ENCODE measurements around the gene MARCHF11.

Gene MARCHF11

DNA sequence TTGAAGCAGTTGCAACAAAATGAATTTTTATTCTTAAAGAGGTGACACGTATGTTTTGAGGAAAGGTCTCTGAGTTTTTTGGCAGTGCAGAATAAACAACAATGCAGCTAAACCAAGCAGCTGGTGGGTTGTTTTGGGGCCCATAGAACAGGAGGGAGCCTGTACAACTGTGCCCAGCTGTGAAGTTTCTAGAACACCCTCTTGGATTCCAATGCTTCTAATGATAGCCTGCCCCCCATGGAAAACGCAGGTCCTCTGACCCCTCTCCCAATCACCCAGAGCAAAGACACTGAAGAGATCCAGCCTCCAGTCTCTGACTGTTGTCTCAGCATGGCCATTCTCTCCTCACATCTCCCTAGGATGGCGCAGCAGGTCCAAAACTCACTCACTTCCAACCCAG, 150.9 kb downstream of the MARCHF11 start:
- Histone ChIP-seq H3K23ac (ENCODE audit: low read length in 2 of 2) (no peak overlapping the region), H2BK5ac (ENCODE audit: low read depth, low read length, poor library complexity, severe bottlenecking) (no peak overlapping the region), H3K4ac (ENCODE audit: low read depth in 1 of 2, low read length in 2 of 2) (no peak overlapping the region), H3K18ac (ENCODE audit: low read depth in 1 of 2, low read length in 2 of 2) (no peak overlapping the region), H3K79me1 (replicated peaks; ENCODE audit: low read length, poor library complexity, severe bottlenecking) (no peaks in the 10 kb centered on the region), H3K4me2 (ENCODE audit: low read length, poor library complexity, severe bottlenecking) (no peak overlapping the region), H3K4me1 (ENCODE audit: control insufficient read depth, insufficient read depth, low read depth, low read length) (no peaks in the 10 kb centered on the region), H3K36me3 (ENCODE audit: control insufficient read depth in 1 of 2, insufficient read depth in 2 of 2, low read depth in 1 of 2, low read length in 2 of 2) (no peaks in the 10 kb centered on the region), H3K4me3 (ENCODE audit: insufficient read depth in 1 of 2, low read depth in 1 of 2, low read length in 2 of 2) (no peak overlapping the region), H2BK12ac (ENCODE audit: low read length in 2 of 2) (no peak overlapping the region), H2BK15ac (ENCODE audit: low read depth, poor library complexity, severe bottlenecking) (no peak overlapping the region), H3K9ac (ENCODE audit: low read length) (no peak overlapping the region), H3K9me3 (ENCODE audit: control insufficient read depth, low read length) (no peaks in the 10 kb centered on the region), H3K14ac (ENCODE audit: low read length in 2 of 2) (no peak overlapping the region), H2AFZ (ENCODE audit: low read depth, low read length) (no peak overlapping the region), H2BK120ac (ENCODE audit: low read depth, low read length) (no peak overlapping the region), H2AK5ac (ENCODE audit: low read length, severe bottlenecking) (no peak overlapping the region), H4K91ac (ENCODE audit: low read length) (no peak overlapping the region), H3K27ac (ENCODE audit: low read length, poor library complexity, severe bottlenecking) (no peak overlapping the region), H3K27me3 (ENCODE audit: control insufficient read depth in 1 of 2, insufficient read depth in 1 of 2, low read length in 2 of 2) (no peaks in the 10 kb centered on the region), H4K8ac (ENCODE audit: low read length) (no peak overlapping the region)
- no peak for DNase-seq
- 76% methylated on average over 3 of the region's 3 CpGs for WGBS

DNA sequence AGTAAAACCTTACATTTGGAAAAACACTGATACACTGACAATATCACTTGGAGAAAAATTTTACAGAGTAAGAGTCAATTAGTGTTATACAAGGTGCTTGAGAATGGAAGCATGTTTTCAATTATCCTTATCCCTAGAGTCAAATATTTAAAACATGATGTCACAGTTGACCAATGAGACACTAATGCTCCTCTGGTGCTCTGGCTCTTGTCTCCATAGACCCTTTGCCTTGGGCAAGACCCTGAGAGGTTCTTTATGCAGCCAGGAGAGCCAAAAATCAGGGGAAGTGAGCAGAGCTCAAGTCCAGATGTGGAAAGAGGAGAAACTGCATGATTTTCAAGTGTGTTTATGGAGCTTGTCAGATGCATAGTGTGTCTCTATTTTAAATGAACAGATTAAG, 153.9 kb downstream of the MARCHF11 start:
- H3K4me1 ChIP-seq (ENCODE audit: control insufficient read depth, insufficient read depth, low read depth, low read length): no peaks in the 10 kb centered on the region
- no peak overlapping the region for H4K8ac ChIP-seq (ENCODE audit: low read length)
- no peak overlapping the region for H3K4ac ChIP-seq (ENCODE audit: low read depth in 1 of 2, low read length in 2 of 2)
- H3K4me2 ChIP-seq (ENCODE audit: low read length, poor library complexity, severe bottlenecking): no peak overlapping the region
- DNase-seq: no peak
- no peak overlapping the region for H2AFZ ChIP-seq (ENCODE audit: low read depth, low read length)
- H3K27me3 ChIP-seq (ENCODE audit: control insufficient read depth in 1 of 2, insufficient read depth in 1 of 2, low read length in 2 of 2): no peaks in the 10 kb centered on the region
- H2BK12ac ChIP-seq (ENCODE audit: low read length in 2 of 2): no peak overlapping the region
- no peaks in the 10 kb centered on the region for H3K36me3 ChIP-seq (ENCODE audit: control insufficient read depth in 1 of 2, insufficient read depth in 2 of 2, low read depth in 1 of 2, low read length in 2 of 2)
- no peak overlapping the region for H2AK5ac ChIP-seq (ENCODE audit: low read length, severe bottlenecking)
- H3K79me1 ChIP-seq (replicated peaks; ENCODE audit: low read length, poor library complexity, severe bottlenecking): no peaks in the 10 kb centered on the region
- H3K4me3 ChIP-seq (ENCODE audit: insufficient read depth in 1 of 2, low read depth in 1 of 2, low read length in 2 of 2): no peak overlapping the region
- H2BK5ac ChIP-seq (ENCODE audit: low read depth, low read length, poor library complexity, severe bottlenecking): no peak overlapping the region
- H3K23ac ChIP-seq (ENCODE audit: low read length in 2 of 2): no peak overlapping the region
- H4K91ac ChIP-seq (ENCODE audit: low read length): no peak overlapping the region
- H3K27ac ChIP-seq (ENCODE audit: low read length, poor library complexity, severe bottlenecking): no peak overlapping the region
- no peak overlapping the region for H2BK120ac ChIP-seq (ENCODE audit: low read depth, low read length)
- no peak overlapping the region for H3K9ac ChIP-seq (ENCODE audit: low read length)
- no peaks in the 10 kb centered on the region for H3K9me3 ChIP-seq (ENCODE audit: control insufficient read depth, low read length)
- H2BK15ac ChIP-seq (ENCODE audit: low read depth, poor library complexity, severe bottlenecking): no peak overlapping the region
- no peak overlapping the region for H3K18ac ChIP-seq (ENCODE audit: low read depth in 1 of 2, low read length in 2 of 2)
- H3K14ac ChIP-seq (ENCODE audit: low read length in 2 of 2): no peak overlapping the region

DNA sequence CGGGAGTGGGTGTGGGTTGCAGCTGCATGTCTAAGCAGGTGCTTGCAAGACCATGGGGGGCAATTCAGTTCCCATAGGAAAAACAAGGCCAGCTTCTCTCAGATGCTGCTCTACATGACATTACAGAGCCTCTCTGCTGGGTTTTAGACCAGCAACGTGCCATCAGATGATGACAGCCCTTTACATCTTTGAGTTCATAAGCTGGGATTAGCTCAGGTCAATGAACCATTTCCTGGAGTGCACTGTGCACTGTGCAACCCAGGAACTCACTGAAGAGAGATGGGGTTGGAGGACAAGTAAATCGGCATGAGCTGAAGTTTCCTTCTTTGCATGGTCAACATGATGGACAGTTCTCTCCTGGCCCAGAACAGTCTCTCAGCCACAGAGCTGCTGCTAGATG, 160.6 kb downstream of the MARCHF11 start:
- Histone ChIP-seq H3K27ac (ENCODE audit: low read length, poor library complexity, severe bottlenecking) (no peak overlapping the region), H3K4ac (ENCODE audit: low read depth in 1 of 2, low read length in 2 of 2) (no peak overlapping the region), H4K91ac (ENCODE audit: low read length) (no peak overlapping the region), H2BK5ac (ENCODE audit: low read depth, low read length, poor library complexity, severe bottlenecking) (no peak overlapping the region), H3K4me1 (ENCODE audit: control insufficient read depth, insufficient read depth, low read depth, low read length) (no peaks in the 10 kb centered on the region), H3K27me3 (ENCODE audit: control insufficient read depth in 1 of 2, insufficient read depth in 1 of 2, low read length in 2 of 2) (no peaks in the 10 kb centered on the region), H2BK120ac (ENCODE audit: low read depth, low read length) (no peak overlapping the region), H2BK15ac (ENCODE audit: low read depth, poor library complexity, severe bottlenecking) (no peak overlapping the region), H2BK12ac (ENCODE audit: low read length in 2 of 2) (no peak overlapping the region), H4K8ac (ENCODE audit: low read length) (no peak overlapping the region), H3K4me3 (ENCODE audit: insufficient read depth in 1 of 2, low read depth in 1 of 2, low read length in 2 of 2) (no peak overlapping the region), H3K18ac (ENCODE audit: low read depth in 1 of 2, low read length in 2 of 2) (no peak overlapping the region), H3K23ac (ENCODE audit: low read length in 2 of 2) (no peak overlapping the region), H2AK5ac (ENCODE audit: low read length, severe bottlenecking) (no peak overlapping the region), H3K9me3 (ENCODE audit: control insufficient read depth, low read length) (peaks cover 5% of the 10 kb centered on the region), H3K36me3 (ENCODE audit: control insufficient read depth in 1 of 2, insufficient read depth in 2 of 2, low read depth in 1 of 2, low read length in 2 of 2) (no peaks in the 10 kb centered on the region), H2AFZ (ENCODE audit: low read depth, low read length) (no peak overlapping the region), H3K9ac (ENCODE audit: low read length) (no peak overlapping the region), H3K79me1 (replicated peaks; ENCODE audit: low read length, poor library complexity, severe bottlenecking) (no peaks in the 10 kb centered on the region), H3K4me2 (ENCODE audit: low read length, poor library complexity, severe bottlenecking) (no peak overlapping the region), H3K14ac (ENCODE audit: low read length in 2 of 2) (no peak overlapping the region)
- WGBS: 58% methylated on average over 3 of the region's 3 CpGs
- no peak for DNase-seq

DNA sequence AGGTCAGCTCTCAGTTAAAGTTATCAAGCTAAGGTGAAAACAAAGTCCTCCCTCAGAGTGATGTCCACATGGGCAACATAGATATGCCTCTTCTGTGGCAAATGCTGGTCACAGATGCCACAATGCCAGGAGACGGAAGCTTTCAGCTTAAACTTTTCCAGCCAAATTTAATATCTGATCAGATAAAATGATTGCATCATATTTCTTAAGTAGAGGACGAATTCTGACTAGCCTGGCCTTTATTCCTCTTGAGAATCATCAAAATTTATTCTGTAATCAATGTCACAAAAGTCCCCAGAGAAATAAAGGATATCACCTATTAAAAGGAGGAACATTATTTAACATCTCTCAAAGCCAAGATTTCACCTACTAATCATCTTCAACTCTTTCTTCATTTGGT, 161.9 kb downstream of the MARCHF11 start:
- Histone ChIP-seq H4K8ac (ENCODE audit: low read length) (no peak overlapping the region), H3K4ac (ENCODE audit: low read depth in 1 of 2, low read length in 2 of 2) (no peak overlapping the region), H2BK120ac (ENCODE audit: low read depth, low read length) (no peak overlapping the region), H3K9me3 (ENCODE audit: control insufficient read depth, low read length) (peaks cover 5% of the 10 kb centered on the region), H3K36me3 (ENCODE audit: control insufficient read depth in 1 of 2, insufficient read depth in 2 of 2, low read depth in 1 of 2, low read length in 2 of 2) (no peaks in the 10 kb centered on the region), H3K79me1 (replicated peaks; ENCODE audit: low read length, poor library complexity, severe bottlenecking) (no peaks in the 10 kb centered on the region), H3K23ac (ENCODE audit: low read length in 2 of 2) (no peak overlapping the region), H3K14ac (ENCODE audit: low read length in 2 of 2) (no peak overlapping the region), H3K27me3 (ENCODE audit: control insufficient read depth in 1 of 2, insufficient read depth in 1 of 2, low read length in 2 of 2) (no peaks in the 10 kb centered on the region), H2AK5ac (ENCODE audit: low read length, severe bottlenecking) (no peak overlapping the region), H3K4me1 (ENCODE audit: control insufficient read depth, insufficient read depth, low read depth, low read length) (no peaks in the 10 kb centered on the region), H2BK15ac (ENCODE audit: low read depth, poor library complexity, severe bottlenecking) (no peak overlapping the region), H2AFZ (ENCODE audit: low read depth, low read length) (no peak overlapping the region), H3K4me3 (ENCODE audit: insufficient read depth in 1 of 2, low read depth in 1 of 2, low read length in 2 of 2) (no peak overlapping the region), H2BK5ac (ENCODE audit: low read depth, low read length, poor library complexity, severe bottlenecking) (no peak overlapping the region), H3K9ac (ENCODE audit: low read length) (no peak overlapping the region), H2BK12ac (ENCODE audit: low read length in 2 of 2) (no peak overlapping the region), H3K27ac (ENCODE audit: low read length, poor library complexity, severe bottlenecking) (no peak overlapping the region), H3K4me2 (ENCODE audit: low read length, poor library complexity, severe bottlenecking) (no peak overlapping the region), H4K91ac (ENCODE audit: low read length) (no peak overlapping the region), H3K18ac (ENCODE audit: low read depth in 1 of 2, low read length in 2 of 2) (no peak overlapping the region)
- 63% methylated on average over 2 of the region's 2 CpGs for WGBS
- no peak for DNase-seq
